Right hindlimb (tissue), 1 donor: ENCODE results near the gene UBL3.
A peak's percentile ranks its signal among the peaks of the same experiment; 100 is the strongest.

ENCODE experiments used
- DNase-seq: peaks from one replicate; pipeline ENCODE4 v3.0.0-alpha.2; 2018

The UBL3 gene

DNA sequence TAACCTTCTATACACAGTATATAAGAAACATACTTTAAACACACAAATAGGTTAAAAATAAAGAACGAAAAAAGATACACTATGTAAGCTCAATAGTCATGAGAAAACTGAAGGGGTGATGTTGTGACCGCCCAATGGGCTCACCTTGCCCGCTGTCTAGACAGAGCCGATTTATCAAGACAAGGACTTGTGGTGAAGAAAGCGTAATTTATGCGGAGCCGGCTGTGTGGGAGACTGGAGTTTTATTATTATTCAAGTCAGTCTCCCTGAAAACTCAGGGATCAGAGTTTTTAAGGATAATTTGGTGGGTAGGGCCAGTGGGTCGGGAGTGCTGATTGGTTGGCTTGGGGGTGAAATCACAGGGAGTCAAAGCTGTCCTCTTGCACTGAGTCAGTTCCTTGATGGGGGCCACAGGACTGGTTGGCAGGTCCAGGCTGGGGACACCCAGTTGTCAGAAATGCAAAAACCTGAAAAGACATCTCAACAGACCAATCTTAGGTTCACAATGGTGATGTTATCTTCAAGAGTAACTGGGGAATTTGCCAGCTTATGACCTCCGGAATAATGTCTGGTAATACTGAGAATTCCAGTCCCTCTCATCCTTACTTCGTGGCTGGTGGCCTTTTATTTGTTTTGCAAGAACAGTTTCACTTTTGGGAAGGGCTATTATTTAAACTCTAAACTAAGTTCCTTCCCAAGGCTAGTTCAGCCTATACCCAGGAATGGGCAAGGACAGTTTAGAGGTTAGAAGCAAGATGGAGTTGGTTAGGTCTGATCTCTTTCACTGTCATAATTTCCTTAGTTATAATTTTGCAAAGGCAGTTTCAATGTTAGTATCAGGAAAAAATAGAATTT lies 96.6 kb downstream of the UBL3 start:
- DNase-seq = no peak

- no peak for DNase-seq
Observed at GRCh38 chr13:29752175-29752574, 98.2 kb downstream of the UBL3 start.

GRCh38 chr13:29750183-29750530 lies 100.3 kb downstream of the UBL3 start:
- DNase-seq = no peak

- no peak for DNase-seq
Observed at GRCh38 chr13:29749401-29750182, 100.8 kb downstream of the UBL3 start.

GRCh38 chr13:29748097-29748496 lies 102.3 kb downstream of the UBL3 start:
- no peak for DNase-seq

DNA sequence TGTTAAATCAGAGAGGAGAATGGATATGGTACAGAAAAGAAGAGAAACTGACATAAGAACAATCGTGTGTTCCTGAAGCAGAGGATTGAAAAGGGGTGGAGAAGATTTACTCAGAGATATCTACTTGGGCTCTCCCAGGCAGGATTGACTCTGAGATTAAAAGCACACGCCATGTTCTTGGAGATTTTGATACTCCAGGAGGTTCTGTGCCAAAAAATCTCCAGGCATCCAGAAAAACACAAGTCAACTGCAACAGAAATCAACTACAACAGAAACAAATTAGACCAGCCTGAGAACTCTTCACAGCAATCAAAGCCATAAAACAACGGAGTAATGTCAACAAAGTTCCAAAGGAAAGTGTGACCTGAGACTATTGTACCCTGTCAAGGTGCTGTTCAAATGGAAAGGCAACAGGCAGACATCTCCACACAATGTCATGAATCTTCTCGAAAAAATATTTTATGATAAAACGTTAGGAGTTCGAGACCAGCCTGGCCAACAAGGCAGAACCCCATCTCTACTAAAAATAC lies 104.2 kb downstream of the UBL3 start:
- no peak for DNase-seq

DNA sequence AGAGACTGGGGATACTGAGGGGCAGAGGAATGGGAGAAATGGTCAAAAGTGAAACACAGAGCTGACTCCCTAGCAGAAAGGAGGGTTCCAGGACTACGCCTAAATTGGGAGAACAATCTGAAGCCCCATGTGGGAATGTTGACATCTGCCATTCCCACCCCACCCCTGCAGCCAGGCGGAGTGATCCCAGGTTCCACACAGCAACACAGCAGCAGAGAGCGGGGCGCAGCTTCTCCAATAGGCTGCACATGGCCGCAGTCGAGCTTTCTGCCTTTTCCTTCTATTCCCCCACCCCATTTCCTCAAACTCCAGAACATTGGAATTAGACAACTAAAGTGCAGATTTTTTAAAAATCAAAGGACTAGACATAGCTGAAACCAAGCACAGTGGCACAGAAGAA lies 104.7 kb downstream of the UBL3 start:
- no peak for DNase-seq

GRCh38 chr13:29743201-29743786 lies 107.1 kb downstream of the UBL3 start:
- DNase-seq = peak; percentile 83

DNA sequence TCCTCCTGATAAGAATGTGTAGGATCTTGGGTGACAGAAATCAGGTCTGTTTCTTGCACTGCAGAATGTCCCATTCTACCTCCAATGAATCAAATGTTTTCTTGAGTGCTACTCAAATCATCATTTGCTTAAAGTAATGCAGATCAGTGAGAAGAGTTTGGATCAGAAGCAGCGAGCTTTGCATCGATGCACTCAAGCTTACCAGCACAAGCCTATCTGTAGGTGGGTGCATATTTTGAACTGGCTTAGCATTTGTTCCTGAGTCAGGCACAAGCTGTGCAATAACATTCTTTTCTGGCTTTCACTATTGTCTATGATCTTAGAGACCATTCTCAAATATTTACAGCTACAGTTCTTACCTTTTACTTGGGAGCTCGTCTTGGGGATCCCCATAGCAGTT lies 109.5 kb downstream of the UBL3 start:
- DNase-seq = no peak

- no peak for DNase-seq
Observed at GRCh38 chr13:29737061-29737460, 113.4 kb downstream of the UBL3 start.

DNA sequence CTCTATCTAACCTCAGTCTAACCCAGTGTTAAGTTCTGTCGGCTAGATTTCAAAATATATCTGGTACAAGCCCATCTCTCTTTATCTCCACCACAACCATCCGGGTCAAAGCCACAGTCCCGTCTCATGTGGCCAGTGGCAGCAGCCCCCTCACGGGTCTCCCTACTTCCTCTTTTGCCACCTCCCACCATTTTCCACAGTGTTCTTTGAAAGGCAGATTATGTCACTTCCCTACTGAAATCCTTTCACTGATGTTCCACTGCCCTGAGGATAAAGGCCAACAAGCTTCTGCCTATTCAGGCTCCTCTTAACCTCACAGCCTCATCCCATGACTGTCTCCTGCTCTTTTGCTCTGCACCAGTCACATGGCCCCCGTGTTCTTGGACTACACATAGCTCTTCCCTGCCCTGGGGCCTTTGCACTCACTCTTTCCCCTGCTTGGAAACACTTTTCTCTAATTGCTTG lies 117.2 kb downstream of the UBL3 start:
- DNase-seq = no peak

- DNase-seq = no peak
Observed at GRCh38 chr13:29730253-29730652, 120.2 kb downstream of the UBL3 start.

DNA sequence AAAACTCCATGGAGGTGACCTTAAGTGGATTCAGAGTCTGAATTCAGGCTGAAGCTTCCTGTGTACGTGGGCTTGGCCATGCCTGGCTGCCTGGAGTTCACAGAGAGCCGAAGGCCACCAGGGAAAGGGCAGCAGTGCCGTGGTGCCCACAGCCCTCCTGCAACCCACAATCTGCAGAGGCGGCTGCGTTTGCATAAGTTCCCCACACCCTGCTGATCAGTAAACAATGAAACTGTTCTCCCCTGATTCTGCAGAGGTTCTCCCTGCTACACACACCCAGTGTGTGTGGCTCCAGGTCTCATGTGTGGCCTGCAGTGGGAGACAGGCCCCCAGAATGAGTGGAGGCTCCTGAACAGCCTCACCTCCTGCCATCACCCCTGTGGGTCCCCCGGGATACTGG lies 128.0 kb downstream of the UBL3 start:
- no peak for DNase-seq

DNA sequence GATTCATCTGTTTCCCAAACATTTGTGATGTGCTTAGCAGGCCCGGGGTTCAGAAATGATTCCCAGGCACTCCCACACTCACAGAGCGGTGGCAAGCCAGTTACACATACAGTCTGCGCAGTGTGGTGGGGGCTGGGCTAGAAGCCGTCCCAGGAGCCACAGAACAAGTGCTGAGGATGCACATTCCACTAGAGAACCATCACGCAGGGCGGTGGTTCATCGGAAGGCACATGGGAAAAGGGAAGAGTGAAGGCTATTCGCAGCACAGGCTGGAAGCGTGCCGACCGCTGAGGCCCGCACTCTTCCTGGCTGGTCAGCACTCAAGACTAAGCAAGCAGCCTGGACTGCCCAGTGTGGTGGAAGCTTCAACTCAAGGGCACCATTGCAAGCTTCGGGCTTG lies 128.7 kb downstream of the UBL3 start:
- DNase-seq = no peak

DNA sequence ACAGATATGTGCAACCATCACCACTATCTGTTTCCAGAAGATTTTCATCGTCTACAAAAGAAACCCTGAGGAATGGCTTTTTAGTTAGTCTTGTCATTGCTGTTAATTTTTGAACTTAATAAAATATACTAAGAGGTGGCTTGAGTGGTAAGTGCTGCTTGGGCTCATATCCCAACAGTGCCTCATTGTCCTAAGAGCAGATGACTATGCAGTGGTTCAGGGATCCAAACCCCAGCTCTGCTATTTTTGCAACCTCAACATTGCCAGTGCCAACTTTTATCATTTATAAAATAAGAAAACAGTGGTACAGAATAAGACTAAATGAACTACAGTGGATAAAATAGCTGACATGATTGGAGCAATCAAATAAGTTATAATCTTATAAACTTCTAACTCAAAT lies 131.7 kb downstream of the UBL3 start:
- DNase-seq = no peak

DNA sequence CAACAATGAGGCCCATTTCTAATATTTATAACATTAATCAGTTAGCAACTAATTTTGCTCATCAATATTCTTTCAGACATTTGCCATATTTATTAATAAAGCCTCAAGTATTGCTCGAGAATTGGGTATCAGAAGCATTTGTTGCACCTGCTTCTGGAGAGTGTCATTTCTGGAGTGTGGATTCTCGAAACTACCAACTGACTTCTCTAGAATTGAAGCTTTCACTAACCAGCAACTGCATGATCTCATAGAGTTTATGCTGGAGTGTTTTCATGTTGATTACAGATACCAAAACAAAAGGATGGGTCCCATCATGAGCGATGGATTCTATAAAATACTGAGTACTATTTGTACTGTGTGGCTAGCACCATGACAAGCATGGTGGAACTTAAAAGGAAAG lies 133.9 kb downstream of the UBL3 start:
- no peak for DNase-seq
